Upper lobe of left lung (tissue), 4 donors: ENCODE measurements around the gene CREBZF.

Experiments used
- CTCF ChIP-seq, 6 experiments: fragments of 450-650 bp in 4 of 6; fragments of 200-600 bp in 2 of 6; sonication (generic) in 2 of 6; IDR thresholded peaks; one replicate each; pipeline ENCODE4 v1.5.1; 2016 to 2019; ENCODE audit warnings: antibody characterized with exemption in 6 of 6
- POLR2A ChIP-seq, 4 donors: fragments of 450-650 bp; IDR thresholded peaks; one replicate each; pipeline ENCODE4 v1.5.1; 2016 to 2017; ENCODE audit warnings: antibody characterized with exemption in 4 of 4, mild to moderate bottlenecking in 2 of 4

GRCh38 chr11:85705800-85706199 lies 40.9 kb upstream of the CREBZF start:
- TF ChIP-seq CTCF (IDR thresholded peaks at IDR 0.05) = no peak
- TF ChIP-seq POLR2A (IDR thresholded peaks at IDR 0.05) = no peak
